Measurements from ENCODE around the gene KLK4. TPM values are rescaled to one million over a fixed set of nuclear protein-coding genes. Genes with fewer than 3 reads are reported as not detected.

KLK4 gene
- total RNA-seq, 1 donor from 2014 or later, result not detected

GRCh38 chr19:50933640-50934039, 22.4 kb upstream of the KLK4 start:
- peaks cover 3 to 7% (median 7%) of the 10 kb centered on the region in 3 donors for H3K27me3 ChIP-seq (ENCODE audit: control insufficient read depth in 3 of 3, insufficient read depth in 3 of 3, low read length in 3 of 3)
- H3K9ac ChIP-seq (ENCODE audit: low read depth in 1 of 3, low read length in 3 of 3), result no peak overlapping the region
- peaks cover 0 to 3% (median 0%) of the 10 kb centered on the region in 3 donors for H3K4me1 ChIP-seq (ENCODE audit: control insufficient read depth in 3 of 3, insufficient read depth in 3 of 3, low read length in 3 of 3)
- H3K36me3 ChIP-seq (ENCODE audit: control insufficient read depth in 3 of 3, insufficient read depth in 3 of 3, low read length in 3 of 3), result no peaks in the 10 kb centered on the region
- H3K9me3 ChIP-seq (ENCODE audit: control insufficient read depth in 3 of 3, low read length in 3 of 3), result peaks cover 0 to 2% (median 0%) of the 10 kb centered on the region in 3 donors
- no peak overlapping the region for H3K27ac ChIP-seq (ENCODE audit: low read depth, low read length)
- H3K4me3 ChIP-seq (ENCODE audit: low read length in 3 of 3), result no peak overlapping the region

GRCh38 chr19:50932690-50933083, 21.5 kb upstream of the KLK4 start:
- Histone ChIP-seq H3K27ac (ENCODE audit: low read depth, low read length) (no peak overlapping the region), H3K27me3 (ENCODE audit: control insufficient read depth in 3 of 3, insufficient read depth in 3 of 3, low read length in 3 of 3) (peaks cover 3 to 9% (median 4%) of the 10 kb centered on the region in 3 donors), H3K4me1 (ENCODE audit: control insufficient read depth in 3 of 3, insufficient read depth in 3 of 3, low read length in 3 of 3) (peaks cover 0 to 3% (median 0%) of the 10 kb centered on the region in 3 donors)

GRCh38 chr19:50932018-50932689, 21.0 kb upstream of the KLK4 start:
- Histone ChIP-seq H3K9me3 (ENCODE audit: control insufficient read depth in 3 of 3, low read length in 3 of 3) (peaks cover 0 to 3% (median 2%) of the 10 kb centered on the region in 3 donors), H3K4me3 (ENCODE audit: low read length in 3 of 3) (no peak overlapping the region), H3K4me1 (ENCODE audit: control insufficient read depth in 3 of 3, insufficient read depth in 3 of 3, low read length in 3 of 3) (peaks cover 0 to 3% (median 0%) of the 10 kb centered on the region in 3 donors), H3K9ac (ENCODE audit: low read depth in 1 of 3, low read length in 3 of 3) (no peak overlapping the region), H3K27me3 (ENCODE audit: control insufficient read depth in 3 of 3, insufficient read depth in 3 of 3, low read length in 3 of 3) (peaks cover 3 to 9% (median 4%) of the 10 kb centered on the region in 3 donors), H3K36me3 (ENCODE audit: control insufficient read depth in 3 of 3, insufficient read depth in 3 of 3, low read length in 3 of 3) (no peaks in the 10 kb centered on the region), H3K27ac (ENCODE audit: low read depth, low read length) (no peak overlapping the region)

More at GRCh38 chr19:50932690-50933083, 21.5 kb upstream of the KLK4 start:
- peaks cover 0 to 2% (median 2%) of the 10 kb centered on the region in 3 donors for H3K9me3 ChIP-seq (ENCODE audit: control insufficient read depth in 3 of 3, low read length in 3 of 3)
- no peaks in the 10 kb centered on the region for H3K36me3 ChIP-seq (ENCODE audit: control insufficient read depth in 3 of 3, insufficient read depth in 3 of 3, low read length in 3 of 3)
- H3K4me3 ChIP-seq (ENCODE audit: low read length in 3 of 3), result no peak overlapping the region
- no peak overlapping the region for H3K9ac ChIP-seq (ENCODE audit: low read depth in 1 of 3, low read length in 3 of 3)

GRCh38 chr19:50931023-50931422, 19.8 kb upstream of the KLK4 start:
- peaks cover 3 to 9% (median 4%) of the 10 kb centered on the region in 3 donors for H3K27me3 ChIP-seq (ENCODE audit: control insufficient read depth in 3 of 3, insufficient read depth in 3 of 3, low read length in 3 of 3)
- no peaks in the 10 kb centered on the region for H3K36me3 ChIP-seq (ENCODE audit: control insufficient read depth in 3 of 3, insufficient read depth in 3 of 3, low read length in 3 of 3)
- peaks cover 0 to 3% (median 2%) of the 10 kb centered on the region in 3 donors for H3K9me3 ChIP-seq (ENCODE audit: control insufficient read depth in 3 of 3, low read length in 3 of 3)
- H3K4me1 ChIP-seq (ENCODE audit: control insufficient read depth in 3 of 3, insufficient read depth in 3 of 3, low read length in 3 of 3), result peaks cover 0 to 3% (median 0%) of the 10 kb centered on the region in 3 donors
- H3K27ac ChIP-seq (ENCODE audit: low read depth, low read length), result no peak overlapping the region
- H3K4me3 ChIP-seq (ENCODE audit: low read length in 3 of 3), result no peak overlapping the region
- H3K9ac ChIP-seq (ENCODE audit: low read depth in 1 of 3, low read length in 3 of 3), result no peak overlapping the region

- no peak overlapping the region for H3K4me3 ChIP-seq (ENCODE audit: low read length in 3 of 3)
- no peaks in the 10 kb centered on the region for H3K36me3 ChIP-seq (ENCODE audit: control insufficient read depth in 3 of 3, insufficient read depth in 3 of 3, low read length in 3 of 3)
- no peak overlapping the region for H3K9ac ChIP-seq (ENCODE audit: low read depth in 1 of 3, low read length in 3 of 3)
- H3K9me3 ChIP-seq (ENCODE audit: control insufficient read depth in 3 of 3, low read length in 3 of 3), result peaks cover 0 to 3% (median 2%) of the 10 kb centered on the region in 3 donors
- no peaks in the 10 kb centered on the region for H3K4me1 ChIP-seq (ENCODE audit: control insufficient read depth in 3 of 3, insufficient read depth in 3 of 3, low read length in 3 of 3)
- no peak overlapping the region for H3K27ac ChIP-seq (ENCODE audit: low read depth, low read length)
- H3K27me3 ChIP-seq (ENCODE audit: control insufficient read depth in 3 of 3, insufficient read depth in 3 of 3, low read length in 3 of 3), result peaks cover 3 to 9% (median 4%) of the 10 kb centered on the region in 3 donors
Observed at GRCh38 chr19:50928831-50929230, 17.6 kb upstream of the KLK4 start.

- no peaks in the 10 kb centered on the region for H3K4me1 ChIP-seq (ENCODE audit: control insufficient read depth in 3 of 3, insufficient read depth in 3 of 3, low read length in 3 of 3)
- no peak overlapping the region for H3K4me3 ChIP-seq (ENCODE audit: low read length in 3 of 3)
- H3K9me3 ChIP-seq (ENCODE audit: control insufficient read depth in 3 of 3, low read length in 3 of 3), result peaks cover 0 to 3% (median 0%) of the 10 kb centered on the region in 3 donors
- H3K27ac ChIP-seq (ENCODE audit: low read depth, low read length), result no peak overlapping the region
- no peak overlapping the region for H3K9ac ChIP-seq (ENCODE audit: low read depth in 1 of 3, low read length in 3 of 3)
- H3K36me3 ChIP-seq (ENCODE audit: control insufficient read depth in 3 of 3, insufficient read depth in 3 of 3, low read length in 3 of 3), result no peaks in the 10 kb centered on the region
- peaks cover 4 to 13% (median 9%) of the 10 kb centered on the region in 3 donors for H3K27me3 ChIP-seq (ENCODE audit: control insufficient read depth in 3 of 3, insufficient read depth in 3 of 3, low read length in 3 of 3)
Observed at GRCh38 chr19:50926144-50926543, 14.9 kb upstream of the KLK4 start.

- H3K36me3 ChIP-seq (ENCODE audit: control insufficient read depth in 3 of 3, insufficient read depth in 3 of 3, low read length in 3 of 3), result no peaks in the 10 kb centered on the region
- H3K9me3 ChIP-seq (ENCODE audit: control insufficient read depth in 3 of 3, low read length in 3 of 3), result peaks cover 0 to 3% (median 0%) of the 10 kb centered on the region in 3 donors
- no peaks in the 10 kb centered on the region for H3K4me1 ChIP-seq (ENCODE audit: control insufficient read depth in 3 of 3, insufficient read depth in 3 of 3, low read length in 3 of 3)
- peaks cover 4 to 14% (median 9%) of the 10 kb centered on the region in 3 donors for H3K27me3 ChIP-seq (ENCODE audit: control insufficient read depth in 3 of 3, insufficient read depth in 3 of 3, low read length in 3 of 3)
- no peak overlapping the region for H3K27ac ChIP-seq (ENCODE audit: low read depth, low read length)
- no peak overlapping the region for H3K4me3 ChIP-seq (ENCODE audit: low read length in 3 of 3)
- H3K9ac ChIP-seq (ENCODE audit: low read depth in 1 of 3, low read length in 3 of 3), result no peak overlapping the region
Observed at GRCh38 chr19:50925734-50926133, 14.5 kb upstream of the KLK4 start.

- Histone ChIP-seq H3K4me1 (ENCODE audit: control insufficient read depth in 3 of 3, insufficient read depth in 3 of 3, low read length in 3 of 3) (no peaks in the 10 kb centered on the region), H3K4me3 (ENCODE audit: low read length in 3 of 3) (no peak overlapping the region), H3K27me3 (ENCODE audit: control insufficient read depth in 3 of 3, insufficient read depth in 3 of 3, low read length in 3 of 3) (peaks cover 4 to 19% (median 9%) of the 10 kb centered on the region in 3 donors), H3K27ac (ENCODE audit: low read depth, low read length) (no peak overlapping the region), H3K36me3 (ENCODE audit: control insufficient read depth in 3 of 3, insufficient read depth in 3 of 3, low read length in 3 of 3) (no peaks in the 10 kb centered on the region), H3K9me3 (ENCODE audit: control insufficient read depth in 3 of 3, low read length in 3 of 3) (peaks cover 0 to 3% (median 0%) of the 10 kb centered on the region in 3 donors), H3K9ac (ENCODE audit: low read depth in 1 of 3, low read length in 3 of 3) (no peak overlapping the region)
Observed at GRCh38 chr19:50924586-50924985, 13.4 kb upstream of the KLK4 start.

- Histone ChIP-seq H3K36me3 (ENCODE audit: control insufficient read depth in 3 of 3, insufficient read depth in 3 of 3, low read length in 3 of 3) (no peaks in the 10 kb centered on the region), H3K27me3 (ENCODE audit: control insufficient read depth in 3 of 3, insufficient read depth in 3 of 3, low read length in 3 of 3) (peaks cover 4 to 19% (median 6%) of the 10 kb centered on the region in 3 donors), H3K4me1 (ENCODE audit: control insufficient read depth in 3 of 3, insufficient read depth in 3 of 3, low read length in 3 of 3) (no peaks in the 10 kb centered on the region), H3K9ac (ENCODE audit: low read depth in 1 of 3, low read length in 3 of 3) (no peak overlapping the region), H3K4me3 (ENCODE audit: low read length in 3 of 3) (no peak overlapping the region), H3K9me3 (ENCODE audit: control insufficient read depth in 3 of 3, low read length in 3 of 3) (no peaks in the 10 kb centered on the region), H3K27ac (ENCODE audit: low read depth, low read length) (no peak overlapping the region)
Observed at GRCh38 chr19:50922317-50922853, 11.2 kb upstream of the KLK4 start.
